GM18870 (cell line): ENCODE measurements around the gene ZMYM2.

Experiments used
- ATAC-seq: cut with Tn5 transposase; IDR thresholded peaks from one replicate; pipeline ENCODE4 v1.9.1; 2021; ENCODE audit warnings: moderate library complexity; ENCODE audit not compliant: unreplicated experiment

Gene ZMYM2

DNA sequence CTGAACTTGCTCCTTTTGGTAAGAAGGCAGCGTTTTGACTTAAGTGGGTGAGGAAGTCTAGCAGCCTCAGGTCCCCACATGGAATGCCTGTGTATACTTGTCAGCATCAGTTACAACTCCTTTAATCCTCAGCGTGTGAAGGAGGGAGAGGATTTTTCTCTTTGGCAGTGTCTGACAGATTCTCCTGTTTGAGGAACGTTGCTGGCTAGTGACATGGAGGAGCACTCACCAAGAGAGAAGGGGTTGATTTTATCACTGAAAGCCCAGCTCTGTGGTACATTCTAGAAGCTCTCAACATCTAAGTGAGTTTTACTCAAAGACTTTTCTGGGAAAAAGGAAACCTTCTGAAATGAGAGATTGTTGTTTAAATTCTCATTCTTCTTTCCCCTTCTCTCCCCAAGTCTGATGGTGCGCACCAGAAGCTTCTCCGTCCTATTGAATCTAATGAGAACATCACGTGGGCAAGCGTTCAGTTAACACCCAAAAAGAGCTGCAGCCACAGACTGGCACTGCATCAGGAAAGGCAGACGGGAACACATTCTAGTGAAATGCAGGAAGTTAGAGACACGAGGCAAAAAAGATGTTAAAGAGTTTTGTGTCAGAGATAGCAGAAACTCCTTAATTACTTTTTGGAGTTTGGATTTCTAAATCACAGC is 144.1 kb downstream of the ZMYM2 start:
- no peak for ATAC-seq

DNA sequence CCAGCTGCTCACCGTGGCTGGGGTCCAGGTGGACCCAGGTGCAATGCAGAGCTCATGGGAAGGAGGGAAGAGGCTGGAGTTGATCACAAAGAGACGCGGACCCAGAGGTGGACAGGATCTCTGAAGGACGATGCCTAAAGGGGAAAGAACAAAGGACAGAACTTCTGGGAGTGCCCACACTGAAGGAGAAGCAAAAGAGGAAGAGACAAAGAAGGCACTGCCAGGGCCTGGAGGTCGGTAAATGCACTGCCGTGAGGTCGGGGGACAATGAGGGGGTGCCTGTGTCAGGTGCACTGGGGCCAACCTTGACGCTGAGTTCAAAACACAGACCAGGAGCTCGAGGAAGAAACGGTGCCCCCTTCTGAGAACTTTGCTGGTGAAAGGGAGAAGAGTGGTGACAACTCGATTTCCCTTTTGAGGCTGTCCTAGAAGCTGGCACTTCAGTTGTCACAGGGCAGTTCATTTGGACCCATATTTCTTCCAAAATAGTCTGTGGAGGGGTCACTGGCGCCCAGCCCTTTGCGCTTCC is 146.7 kb downstream of the ZMYM2 start:
- no peak for ATAC-seq

DNA sequence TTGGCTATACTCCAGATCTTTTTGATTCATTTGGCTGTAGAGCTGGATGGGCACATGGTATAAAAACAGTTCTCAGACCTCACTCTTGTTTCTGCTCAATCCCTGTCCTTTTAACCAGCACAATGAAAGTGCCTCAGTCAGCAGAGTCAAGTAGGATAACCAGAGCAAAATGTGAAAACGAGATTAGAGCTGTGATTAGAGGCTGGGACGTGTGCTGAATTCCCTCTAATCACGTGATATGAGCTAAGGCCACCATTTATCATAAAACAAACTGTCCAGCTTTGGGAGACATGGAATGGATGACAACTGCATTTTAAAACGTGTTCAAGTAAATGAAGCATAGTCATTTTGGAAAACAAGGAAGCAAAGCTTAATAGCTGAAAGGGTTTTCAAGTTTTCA is 148.2 kb downstream of the ZMYM2 start:
- ATAC-seq = no peak

DNA sequence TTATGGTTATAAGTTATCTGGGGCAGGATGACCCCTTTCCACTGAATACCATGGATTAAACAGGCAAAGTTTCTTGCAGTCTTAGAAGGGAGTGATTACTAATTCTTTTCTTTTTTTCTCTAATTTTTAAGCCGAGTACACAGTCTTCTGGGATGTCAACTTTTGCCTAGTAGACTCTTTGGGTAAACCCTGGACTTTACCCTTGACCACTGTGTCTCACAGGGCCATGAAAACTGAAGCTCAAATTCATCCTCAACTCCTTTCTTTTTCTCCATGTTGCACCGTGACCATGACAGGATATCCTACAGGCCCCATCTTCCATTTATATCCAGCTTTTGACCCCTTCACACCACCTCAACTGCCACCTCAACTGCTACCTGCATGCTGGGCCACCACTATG is 150.5 kb downstream of the ZMYM2 start:
- no peak for ATAC-seq

DNA sequence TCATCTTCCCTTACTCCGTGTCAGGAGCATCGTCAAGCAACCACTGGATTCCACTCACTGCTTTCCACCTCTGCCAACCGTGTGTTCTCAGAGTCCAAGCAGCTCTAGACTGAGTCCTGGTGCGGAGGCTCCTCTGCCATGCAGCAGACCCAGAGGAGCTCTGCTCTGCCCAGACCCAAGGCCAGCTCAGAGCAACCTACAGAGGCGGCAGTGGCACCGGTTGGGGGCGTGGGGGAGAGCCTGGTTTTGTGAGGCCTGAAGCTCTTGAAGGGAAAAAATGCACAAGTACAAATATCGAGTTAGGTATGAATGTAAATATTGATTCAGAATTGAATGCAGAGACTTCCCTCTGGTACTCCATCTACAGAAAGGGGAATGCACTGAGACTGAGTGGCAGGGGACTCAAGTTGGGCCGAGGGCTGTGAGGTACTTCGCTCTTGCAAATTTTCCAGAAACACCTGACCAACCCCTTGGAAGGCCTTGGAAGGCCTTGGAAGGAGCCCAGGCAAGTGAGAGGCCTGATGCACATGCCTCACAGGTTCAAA is 155.6 kb downstream of the ZMYM2 start:
- no peak for ATAC-seq

DNA sequence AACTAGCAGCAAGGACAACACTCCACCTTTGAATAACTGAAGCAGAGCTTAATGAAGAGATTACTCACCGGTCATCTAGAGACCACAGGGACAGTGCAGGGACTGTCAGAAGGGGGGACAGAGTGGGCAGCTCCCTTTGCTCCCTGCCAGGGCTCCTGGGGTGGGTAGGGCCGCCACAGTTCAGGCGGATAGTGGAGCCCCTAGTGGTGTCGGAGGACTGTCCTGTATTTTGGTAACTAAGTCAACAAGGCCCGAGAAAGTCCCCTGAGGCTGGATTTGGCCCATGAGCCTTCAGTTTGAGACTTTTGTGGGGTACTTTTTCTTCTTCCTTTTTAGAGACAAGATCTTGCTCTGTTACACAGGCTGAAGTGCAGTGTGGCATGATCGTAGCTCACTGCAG is 157.7 kb downstream of the ZMYM2 start:
- ATAC-seq = no peak

DNA sequence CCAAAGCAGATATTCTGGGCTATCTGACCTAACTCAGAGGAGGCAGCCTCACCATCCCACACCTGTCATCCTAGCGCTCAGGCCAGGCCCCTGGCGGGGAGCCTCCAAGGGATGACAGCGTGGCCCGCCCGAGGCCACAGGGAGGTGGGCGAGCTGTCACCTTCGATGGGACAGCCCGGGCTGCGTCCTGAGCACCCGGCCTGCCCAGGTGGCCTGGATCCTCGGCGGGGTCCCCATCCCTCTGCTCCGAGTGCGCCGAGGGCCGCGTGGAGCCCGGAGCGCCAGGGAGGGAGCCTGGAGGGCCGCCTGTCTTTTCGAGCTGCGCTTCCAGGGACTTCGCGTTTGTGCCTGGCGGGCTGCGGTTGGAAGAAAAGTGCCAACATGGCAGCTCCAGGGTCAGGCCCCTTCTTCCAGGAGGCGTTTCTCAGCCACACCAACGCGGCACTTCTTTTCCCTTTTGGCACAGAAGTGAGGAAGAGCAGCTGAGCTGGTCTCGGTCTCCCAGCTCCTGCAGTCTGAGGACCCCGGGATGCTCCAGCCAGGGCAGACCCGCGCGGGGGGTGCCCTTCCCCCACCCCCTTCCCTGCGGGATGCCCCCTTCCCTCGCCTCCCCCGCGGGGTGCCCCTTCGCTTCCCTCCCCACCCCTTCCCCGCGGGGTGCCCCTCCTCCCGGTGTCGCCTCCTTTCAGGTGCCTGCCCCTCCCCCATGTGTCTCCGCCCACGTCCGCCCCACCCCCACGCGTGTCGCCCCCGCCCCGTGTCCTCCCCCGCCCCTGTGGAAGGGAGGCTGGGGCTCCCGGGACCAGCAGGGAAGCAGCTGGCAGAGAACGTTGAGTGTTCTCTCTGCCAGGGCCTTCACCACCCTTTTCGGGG is 160.0 kb downstream of the ZMYM2 start:
- no peak for ATAC-seq

DNA sequence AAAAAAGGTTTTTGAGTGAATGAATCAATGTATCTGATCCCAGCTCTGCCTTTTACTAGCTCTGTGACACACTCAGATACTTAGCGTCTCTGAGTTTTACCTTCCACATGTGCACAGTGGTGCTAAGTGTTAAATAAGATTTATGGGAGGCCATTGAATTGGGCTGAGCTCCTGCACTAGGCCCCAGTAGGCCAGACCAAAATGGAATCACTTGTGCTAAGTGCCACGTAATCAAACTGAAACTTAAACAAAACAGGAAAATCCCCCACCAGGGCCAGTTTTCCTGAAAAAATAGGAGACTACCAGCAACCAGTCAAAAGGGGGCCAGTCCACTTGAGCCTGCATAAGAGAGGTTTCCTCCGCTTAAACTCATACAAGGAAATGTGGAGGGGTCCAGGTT is 161.4 kb downstream of the ZMYM2 start:
- no peak for ATAC-seq

DNA sequence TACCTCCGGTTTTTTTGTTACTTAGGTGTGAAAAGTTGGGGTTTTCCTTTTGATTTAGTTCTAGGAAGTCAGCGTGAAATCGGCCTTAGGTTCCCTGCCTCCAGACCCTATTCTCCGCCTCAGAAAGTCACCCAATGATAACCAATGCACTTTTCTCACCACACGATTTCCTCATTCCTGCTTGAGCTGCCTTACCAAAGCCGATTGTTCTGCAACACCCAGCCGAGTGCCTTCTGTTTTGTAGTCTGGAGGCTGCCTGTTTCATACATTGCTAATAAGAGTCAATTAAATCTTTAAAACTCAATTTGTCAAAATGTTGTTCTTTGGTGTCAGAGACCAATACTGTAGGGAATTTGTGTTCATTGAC is 162.6 kb downstream of the ZMYM2 start:
- ATAC-seq = no peak

DNA sequence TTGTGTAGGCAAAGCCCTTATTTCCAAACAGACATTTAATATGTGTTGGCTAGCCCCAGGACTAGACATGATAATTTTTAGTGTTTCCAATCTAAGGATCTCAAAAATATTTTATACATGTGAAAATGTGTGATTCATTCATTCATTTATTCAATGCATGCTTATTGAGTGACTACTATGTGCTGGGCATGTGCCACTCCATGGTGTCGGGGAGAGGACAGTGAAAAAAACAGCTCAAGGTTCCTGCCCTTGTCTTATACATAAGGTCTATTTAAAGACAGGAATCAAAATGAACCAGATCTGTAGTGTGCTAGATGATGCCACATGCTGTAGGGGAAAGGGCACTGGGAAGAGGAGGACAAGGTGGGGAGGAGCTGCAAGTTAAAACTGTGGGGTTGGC is 165.8 kb downstream of the ZMYM2 start:
- no peak for ATAC-seq

DNA sequence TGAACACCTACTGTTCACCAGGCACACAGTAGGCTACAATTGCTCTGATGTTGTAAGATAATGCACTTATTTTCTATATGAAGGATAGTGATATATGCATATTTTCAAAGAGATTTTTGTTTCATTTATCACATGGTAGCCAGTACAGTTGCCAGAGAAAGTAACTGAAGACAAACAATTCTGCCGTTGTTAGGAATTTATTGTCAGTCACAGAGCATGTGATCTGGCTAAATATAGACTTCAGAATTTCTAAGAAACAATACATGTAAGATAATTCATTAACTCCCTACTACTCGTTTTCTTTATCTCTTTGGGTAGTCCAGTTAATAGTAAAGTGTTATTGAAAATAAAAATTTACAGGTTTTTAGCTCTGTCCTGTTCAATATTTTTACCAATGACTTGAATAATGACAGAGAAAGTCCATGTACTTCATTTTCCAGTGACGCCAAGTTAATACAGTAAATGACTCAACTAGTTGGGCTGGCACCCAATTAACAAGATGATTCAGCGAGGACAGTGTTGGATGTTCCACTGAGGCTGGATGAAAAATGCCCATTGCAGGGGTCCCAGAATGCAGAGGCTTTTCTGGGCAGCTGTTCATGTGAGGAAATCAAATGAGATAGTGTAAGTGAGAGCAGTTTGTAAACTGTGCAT is 166.7 kb downstream of the ZMYM2 start:
- ATAC-seq = no peak

DNA sequence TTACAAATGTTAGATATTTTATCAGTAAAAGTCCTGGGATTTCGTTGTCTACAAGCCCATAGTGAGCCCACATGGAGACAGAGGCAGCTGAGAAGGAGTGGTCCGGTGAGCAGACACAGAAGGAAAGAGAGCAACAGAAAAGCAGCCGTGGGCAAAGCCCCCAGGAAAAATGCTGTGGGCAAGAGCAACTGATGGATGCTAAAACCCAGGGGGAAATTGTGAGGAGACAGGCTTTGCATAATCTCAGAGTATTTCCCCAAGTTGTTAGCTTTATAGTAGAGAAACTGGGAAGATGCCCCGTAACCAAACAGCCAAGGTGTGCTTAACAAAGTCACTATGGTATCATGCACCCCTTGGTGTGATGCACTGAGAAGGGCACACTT is 167.2 kb downstream of the ZMYM2 start:
- ATAC-seq = no peak

DNA sequence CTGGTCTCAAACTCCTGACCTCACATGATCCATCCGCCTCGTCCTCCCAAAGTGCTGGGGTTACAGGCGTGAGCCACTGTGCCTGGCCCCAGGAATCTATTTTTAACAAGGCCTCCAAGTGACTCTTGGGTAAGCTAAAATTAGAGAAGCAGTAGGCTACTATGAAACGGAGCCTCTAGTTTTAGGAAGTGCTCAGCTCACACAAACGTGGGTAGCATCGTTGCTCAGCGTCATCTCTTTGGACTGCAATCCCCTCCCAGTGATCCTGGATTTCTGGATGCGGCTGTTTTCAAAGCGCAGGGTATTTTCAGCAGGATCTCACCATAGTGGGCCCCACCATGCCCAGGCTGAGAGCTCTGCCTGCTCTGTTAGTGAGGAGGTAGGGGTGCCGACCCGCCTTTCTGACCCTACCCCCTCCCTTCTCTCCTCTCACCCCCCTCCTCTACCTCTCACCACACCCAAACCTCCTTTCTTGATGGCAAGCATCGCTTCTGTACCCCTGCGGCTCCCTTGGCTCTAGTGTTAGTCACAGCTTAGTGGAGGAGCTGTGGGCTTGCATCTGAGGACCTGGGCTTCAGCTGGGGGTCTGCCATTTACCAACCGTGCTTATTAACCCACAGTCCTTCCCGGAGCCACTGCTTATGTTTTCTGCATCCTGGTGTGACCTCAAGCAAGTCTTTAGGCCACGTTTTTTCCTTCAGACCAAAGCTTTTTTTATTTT is 168.2 kb downstream of the ZMYM2 start:
- ATAC-seq = no peak

DNA sequence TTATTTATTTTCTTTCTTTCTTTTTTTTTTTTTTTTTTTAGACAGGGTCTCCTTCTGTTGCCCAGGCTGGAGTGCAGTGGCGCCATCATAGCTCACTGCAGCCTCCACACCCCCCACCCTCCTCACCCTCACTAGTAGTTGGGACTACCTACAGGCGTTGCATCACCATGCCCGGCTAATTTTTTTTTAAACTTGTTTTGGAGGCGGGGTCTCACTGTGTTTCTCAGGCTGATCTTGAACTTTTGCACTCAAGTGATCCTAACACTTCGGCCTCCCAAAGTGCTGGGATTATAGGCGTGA is 168.7 kb downstream of the ZMYM2 start:
- ATAC-seq = no peak

DNA sequence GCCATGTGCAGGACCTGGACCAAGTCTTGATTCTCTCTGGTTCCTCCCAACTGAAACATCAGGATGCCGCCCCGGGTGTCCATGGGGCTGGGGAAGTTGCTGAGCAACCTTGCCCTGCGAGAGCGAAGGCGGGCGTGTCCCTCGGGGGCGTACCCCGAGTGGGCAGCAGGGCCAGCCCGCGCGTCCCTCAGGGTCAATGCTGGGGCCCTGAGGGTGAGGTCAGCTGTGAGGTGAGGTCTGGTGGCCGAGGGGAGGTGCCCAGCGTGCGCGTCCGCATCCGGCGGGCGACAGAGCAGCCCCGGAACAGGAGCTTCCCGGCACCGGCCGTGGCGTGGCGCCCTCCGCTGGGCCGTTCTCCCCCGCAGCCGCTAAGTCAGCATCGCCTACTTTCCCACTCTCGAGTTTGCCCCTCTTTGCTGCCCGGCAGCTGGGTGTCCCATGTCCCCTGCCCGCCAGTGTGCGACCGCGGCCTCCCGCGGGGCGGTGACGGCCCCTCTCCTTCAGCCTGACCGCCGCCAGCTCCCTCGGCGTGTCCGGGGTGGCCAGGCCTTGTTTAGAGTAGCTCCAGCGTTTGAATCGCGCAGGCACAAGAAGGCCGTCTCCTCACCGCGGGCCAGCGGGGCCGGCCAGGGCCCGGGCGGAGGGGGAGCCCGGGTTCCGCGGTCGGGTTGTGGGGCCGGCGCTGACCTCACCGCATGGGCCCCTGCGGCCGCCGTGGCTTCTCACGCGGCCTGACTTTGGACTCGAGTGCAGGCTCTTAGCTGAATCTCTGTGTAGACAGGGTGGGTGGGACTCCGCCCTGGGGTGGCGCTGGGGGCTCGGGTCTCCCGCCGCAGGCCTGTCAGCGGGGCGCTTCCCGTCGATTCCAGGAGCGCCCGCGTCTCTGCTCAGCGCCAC is 169.3 kb downstream of the ZMYM2 start:
- no peak for ATAC-seq

DNA sequence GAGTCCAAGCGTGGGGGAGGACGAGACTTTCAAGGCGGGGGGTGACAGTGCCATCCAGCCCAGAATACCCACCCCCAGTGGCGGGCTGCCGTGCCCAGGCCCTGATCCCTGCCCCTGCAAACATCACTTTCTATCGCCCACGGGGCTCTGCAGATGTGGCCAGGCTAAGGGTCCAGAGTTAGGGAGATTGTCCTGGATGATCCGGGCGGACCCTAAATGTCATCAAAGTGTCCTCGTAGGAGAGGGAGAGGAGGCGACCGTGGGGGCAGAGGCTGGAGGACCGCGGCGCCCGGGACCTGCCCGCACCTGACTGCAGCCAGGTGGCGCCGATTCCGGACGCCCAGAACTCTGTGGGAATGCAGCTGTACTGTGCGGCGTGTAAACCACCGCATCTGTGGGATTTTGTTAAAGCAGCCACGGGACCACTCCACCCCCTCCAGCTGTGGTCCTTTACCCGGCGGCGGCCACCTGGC is 170.0 kb downstream of the ZMYM2 start:
- ATAC-seq = no peak

DNA sequence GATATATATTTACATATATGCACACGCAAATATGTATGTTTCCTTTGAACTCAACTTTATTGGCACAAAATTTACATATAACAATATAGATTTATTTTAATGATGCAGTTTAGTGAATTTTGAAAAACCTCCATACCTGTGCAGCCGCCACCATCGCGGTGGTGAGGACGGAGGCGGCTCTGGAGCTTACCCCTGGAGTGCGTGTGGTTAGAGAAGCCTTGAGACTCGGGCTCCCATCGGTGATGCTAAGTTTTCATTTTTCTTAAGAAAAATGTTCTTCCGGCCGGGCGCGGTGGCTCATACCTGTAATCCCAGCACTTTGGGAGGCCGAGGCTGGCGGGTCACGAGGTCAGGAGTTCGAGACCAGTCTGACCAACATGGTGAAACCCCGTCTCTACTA is 170.5 kb downstream of the ZMYM2 start:
- no peak for ATAC-seq

DNA sequence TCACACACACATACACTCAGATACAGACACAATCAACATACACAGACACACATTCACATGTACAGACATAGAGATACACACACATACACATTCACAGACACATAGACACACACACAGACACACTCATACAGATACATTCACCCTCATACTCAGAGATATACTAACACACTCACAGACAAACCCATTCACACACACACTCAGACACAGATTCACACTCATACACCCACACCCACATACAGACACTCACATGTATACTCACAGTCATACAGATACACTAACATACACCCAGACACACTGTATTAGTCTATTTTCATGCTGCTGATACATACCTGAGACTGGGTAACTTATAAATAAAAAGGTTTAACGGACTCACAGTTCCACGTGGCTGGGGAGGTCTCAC is 171.5 kb downstream of the ZMYM2 start:
- no peak for ATAC-seq

DNA sequence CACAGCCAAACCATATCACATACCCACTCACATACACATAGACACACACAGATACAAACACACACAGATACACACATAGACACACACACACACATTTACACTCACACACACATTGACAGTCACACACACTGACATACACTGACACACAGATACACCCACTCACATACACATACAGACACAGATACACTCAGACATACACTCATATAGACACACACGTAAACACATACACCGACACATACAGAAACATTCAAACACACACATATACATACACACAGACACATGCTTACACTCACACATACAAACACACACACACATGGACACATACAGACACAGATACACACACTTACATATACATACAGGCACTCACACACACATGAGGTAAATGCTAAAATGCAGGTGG is 172.1 kb downstream of the ZMYM2 start:
- no peak for ATAC-seq
